ENCODE measurements around the gene RELT.
"Not testable (repeated sequence)": the region's sequence is repeated elsewhere in the genome, so short reads cannot be mapped to it uniquely, and the experiment has no call there.

The RELT gene

DNA sequence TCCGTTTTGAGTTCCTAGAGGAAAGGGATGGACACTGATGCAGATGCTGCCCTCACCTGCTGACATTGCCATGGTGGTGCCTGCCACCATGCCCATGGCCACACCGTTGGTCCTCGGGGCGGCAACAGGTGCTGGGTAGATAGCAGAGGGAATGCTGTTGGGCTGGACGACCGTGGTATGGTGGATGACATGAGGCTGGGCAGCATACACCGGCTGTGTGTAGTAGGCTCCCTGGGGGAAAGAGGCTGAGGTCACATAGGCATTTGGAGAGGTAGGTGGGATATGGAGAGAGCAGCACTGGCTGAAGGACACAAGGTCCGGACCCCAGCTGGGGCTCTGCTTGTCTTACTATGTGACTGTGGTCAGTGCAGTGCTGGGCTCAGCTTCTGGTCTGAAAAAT, 33.2 kb downstream of the RELT start:
- DNase-seq, result no peak

DNA sequence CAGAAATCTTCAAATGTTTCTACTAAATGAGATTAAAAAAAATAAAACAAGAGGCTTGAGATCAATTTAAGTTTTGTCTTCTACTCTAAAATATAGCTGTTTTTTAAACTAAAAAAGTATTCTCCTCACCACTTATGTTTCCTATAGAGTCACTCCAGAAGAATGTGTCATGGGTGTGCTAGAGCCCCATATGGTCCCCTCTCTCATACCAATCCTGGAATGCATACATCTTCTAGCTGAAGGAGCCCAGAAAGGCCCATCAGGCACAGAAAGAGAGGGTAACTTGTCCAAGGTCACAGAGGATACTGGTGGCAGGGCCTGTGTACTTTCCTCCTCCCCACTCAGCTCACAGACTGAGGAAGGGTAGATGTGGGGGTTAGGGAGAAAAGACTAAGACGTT, 34.4 kb downstream of the RELT start:
- DNase-seq, result no peak

DNA sequence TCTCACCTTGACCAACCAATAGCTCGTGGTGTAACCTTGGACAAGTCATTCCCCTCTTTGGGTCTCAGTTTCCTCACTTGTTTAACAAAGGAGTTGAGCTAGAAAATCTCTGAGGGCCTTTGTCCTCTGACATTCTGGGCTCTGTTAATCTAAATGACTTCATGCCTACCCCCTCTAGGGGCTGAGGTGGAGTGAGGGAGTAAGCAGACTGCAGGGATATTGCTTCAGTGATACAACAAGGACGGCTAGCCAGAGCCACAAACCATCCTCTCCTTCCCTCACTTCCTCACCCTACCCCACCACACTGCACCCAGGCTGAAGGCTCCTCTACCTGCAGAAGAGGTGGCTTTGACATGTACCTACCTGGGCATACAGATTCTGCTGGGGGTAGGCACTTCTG, 34.8 kb downstream of the RELT start:
- no peak for DNase-seq

DNA sequence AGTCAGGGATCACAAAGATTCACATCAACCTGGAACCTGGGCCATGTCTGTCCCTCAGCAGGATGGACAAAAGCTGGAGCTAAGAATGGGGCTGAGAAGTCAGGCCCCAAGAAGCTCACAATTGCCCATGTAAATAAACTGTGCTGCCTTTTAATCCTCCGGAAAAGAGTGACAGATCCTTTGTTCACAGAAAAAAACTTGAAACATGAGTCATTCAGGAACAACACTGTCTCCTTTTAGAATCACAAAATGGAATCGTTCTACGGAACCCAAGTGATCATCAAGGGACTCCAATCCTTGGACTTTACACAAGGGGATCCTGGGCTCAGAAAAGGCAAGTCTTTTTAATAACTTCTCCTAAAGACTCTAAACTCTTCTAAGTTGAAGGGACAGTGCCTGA, 36.1 kb downstream of the RELT start:
- no peak for DNase-seq

DNA sequence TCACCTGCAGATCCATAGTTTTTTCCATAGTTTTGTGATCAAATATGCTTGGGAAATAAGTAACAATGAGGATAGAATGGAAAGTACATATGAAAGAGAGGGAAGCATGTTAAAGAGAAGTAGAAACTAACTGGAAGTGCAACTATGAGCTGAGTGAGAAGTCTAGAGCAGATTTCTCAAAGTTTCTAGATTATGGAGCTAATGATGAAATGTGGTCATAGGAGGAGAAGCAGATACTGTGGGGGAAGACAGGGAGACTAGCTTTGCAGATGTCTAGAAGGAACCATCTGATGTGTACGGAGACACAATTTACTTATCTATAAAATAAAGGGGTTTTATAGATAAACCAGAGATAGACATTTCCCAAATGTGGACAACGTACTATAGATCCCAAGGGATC, 37.1 kb downstream of the RELT start:
- no peak for DNase-seq

DNA sequence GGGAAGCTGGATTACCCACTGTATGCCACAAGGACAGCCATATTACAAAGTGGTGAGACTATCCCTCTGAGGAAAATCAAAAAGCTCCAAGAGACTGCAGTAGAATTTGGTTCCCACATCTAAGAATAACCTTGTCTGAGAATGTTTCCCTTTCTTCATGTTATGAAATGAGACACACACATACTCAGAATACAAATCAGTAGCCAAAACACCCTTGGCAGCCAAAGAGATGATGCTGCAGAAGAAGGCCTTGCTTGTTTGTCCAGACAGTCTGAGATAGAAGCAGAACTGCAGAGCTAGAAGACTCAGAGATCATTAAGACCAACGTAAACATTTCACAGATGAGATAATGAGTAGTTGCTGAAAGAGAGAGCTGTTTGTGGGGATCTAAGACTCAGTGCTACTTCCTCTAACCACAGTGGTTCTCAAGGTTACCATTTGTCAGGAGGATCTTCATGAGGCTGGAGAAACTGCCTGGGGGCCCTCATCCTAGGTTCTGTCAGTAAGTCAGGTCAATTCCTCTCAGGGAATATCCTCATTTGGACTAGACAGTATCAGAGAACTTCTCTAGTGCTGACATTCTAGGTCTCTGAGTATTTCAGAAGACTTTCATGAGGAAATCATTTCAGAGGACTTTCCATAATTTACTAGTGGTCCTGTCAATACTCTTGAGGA, 38.9 kb downstream of the RELT start:
- DNase-seq, result peak; percentile 91

DNA sequence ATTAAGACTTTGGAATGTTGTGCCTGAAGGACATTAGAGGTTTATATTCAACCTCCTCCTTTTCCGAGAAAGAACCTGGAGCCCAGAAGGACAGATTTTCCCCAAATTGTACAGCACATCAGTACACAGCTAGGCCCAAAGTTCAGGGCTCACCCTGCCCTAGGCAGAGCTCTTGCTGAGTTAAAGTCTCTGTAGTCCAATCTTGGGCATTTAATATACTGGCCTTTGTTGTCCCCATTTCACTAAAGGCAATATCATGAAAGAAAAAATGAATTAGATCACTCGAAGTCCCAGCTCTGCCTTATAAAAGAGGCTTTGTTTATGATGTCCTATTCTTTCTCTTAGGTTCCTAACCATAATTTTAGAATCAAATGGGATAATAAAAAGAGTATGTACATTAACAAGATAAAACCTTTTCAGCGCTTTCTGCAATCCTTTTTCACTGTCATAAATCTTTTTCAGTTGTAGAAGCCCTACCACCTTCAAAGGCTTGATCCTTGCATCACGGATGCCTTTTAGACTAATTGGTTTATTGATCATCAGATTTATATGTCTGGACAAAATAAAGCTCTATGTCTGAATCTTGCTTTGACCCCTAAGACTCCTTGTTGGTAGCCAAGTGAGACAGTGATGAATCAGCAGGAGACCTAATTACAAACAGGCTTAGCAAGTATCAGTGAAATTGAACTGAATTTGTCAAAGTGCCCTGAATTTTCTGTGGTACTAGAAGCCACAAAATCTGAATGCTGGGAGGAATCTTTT, 39.8 kb downstream of the RELT start:
- DNase-seq, result no peak

DNA sequence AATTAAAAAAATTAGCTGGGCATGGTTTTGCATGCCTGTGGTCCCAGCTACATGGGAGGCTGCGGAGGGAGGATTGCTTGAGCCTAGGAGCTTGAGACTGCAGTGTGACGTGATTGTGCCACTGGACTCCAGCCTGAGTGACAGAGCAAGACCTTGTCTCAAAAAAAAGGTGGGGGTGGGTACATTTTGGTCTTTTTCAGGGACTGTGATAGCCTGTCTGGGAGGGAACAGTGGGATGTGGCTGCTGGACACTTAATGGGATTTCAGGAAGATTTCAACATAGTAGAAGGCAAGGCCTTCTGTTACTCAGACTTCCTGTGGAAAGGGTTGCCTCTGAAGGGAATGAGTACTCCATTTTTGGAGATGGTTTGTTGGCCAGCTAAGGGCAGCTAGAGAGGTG, 40.6 kb downstream of the RELT start:
- DNase-seq, result no peak

DNA sequence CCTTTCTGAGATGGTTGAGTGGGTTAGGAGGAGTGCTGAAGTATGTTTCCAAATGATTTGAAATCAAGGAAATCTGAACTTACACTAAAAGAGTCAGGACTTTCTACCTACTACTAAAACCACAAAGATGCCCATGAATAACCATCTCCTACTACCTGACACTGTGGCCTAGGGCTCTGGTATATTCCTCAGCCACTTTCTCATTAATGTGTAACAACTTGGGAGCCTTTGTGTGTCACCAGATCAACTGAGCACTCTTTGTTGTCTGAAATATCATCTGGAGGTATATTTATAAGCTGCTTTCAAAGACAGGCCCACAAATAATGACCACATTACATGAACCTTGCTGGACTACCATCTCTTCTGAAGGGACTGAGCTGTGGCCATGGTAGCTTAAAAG, 43.9 kb downstream of the RELT start:
- DNase-seq, result no peak

DNA sequence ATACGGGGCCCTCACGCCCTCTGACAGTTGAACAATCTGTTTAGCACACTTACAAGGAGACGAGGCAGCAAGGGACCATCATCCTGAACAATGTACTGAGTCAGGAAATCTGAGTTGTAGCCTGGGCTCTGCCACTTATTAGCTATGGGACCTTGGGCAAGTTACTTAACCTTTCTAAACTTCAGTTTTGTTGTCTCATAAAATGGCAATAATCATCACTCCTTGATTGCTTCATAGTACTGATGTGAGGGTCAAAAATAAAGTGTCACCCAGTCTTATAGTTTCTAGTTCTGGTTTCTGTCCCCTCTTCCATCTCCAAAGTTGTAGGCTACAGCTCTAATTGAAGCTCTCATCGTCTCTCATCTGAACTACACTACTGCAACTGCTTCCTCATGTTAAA, 46.7 kb downstream of the RELT start:
- DNase-seq, result no peak

DNA sequence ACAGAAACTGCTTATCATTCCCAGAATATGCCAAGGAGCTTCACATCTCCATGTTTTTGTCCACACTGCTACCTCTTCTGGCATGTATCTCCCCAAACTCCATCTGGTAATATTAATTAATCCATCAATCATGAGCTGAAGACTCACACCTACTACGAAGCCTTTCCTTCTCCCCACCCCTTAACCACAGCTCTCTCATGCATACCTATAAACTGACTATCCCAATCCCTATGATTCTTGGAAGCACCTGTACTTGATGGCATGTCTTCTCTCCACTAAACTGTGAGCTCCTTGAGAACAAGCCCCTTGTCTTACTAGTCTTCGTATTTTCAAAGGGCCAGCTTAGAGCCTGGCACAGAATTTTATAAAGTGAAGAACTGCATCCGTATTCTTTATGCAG, 47.3 kb downstream of the RELT start:
- no peak for DNase-seq

DNA sequence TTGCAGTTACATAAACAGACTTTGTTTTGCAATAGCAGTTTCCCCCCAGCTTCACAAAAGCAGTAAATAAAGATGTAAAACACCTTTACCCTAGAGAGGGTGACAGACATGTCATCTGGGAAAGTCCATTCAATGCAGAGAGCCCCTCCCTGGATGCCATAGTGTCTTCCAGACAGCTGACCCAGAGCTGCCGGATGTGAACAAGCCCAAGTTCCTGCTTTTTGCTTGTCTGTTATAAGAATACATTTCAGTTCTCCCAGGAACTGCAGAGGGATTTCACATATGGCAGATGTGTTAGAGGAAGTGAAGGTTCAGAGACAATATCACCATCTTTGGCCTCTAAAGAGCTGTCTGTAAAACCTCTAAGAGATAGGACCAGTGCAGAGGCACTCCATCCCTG, 48.9 kb downstream of the RELT start:
- no peak for DNase-seq

DNA sequence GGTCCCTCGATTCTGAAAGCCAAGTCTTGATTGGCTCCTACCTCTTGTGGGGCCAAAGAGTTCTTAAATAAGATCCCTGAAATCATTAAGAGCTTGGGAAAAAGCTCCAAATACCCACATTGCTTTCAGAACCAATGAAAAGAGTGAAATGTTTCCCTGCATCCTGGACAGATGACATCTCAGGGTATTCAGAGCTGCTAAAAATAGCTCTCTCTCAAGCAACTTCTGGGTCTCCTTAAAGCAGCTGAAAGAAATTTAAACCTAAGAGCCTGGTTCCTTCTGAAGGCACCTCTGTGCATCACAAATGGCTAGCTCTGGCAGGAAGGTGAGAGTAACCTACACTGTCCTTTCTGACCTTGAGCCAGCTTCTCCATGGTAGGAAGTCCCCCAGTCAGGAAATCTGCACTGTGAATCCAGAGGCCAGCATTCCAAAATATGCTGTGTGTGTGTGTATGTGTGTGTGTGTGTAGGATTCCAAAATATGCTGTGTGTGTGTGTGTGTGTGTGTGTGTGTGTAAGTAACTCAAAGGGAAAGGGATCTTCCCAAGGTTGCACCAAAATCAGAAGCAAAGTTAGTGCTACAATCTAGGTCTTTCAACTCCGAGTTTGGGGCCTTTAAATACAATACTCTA, 50.1 kb downstream of the RELT start:
- no peak for DNase-seq

DNA sequence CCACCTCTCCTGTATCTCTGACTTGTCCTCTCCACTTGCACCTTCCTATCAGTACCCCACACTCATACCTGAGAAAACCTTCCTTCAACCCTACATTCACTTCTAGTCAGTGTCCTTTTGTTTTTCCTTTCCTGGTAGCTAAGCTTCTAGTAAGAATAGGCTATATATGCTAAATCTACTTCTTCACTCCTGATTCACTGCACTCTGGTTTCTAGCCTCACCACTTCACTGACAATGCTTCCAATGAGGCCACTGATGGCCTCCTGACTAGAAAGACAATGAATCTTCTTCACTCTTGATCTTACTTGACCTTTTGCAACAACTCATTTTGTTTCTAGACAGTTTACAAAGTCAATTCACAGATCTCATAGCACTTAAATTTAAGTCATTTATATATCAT, 52.0 kb downstream of the RELT start:
- DNase-seq, result no peak

DNA sequence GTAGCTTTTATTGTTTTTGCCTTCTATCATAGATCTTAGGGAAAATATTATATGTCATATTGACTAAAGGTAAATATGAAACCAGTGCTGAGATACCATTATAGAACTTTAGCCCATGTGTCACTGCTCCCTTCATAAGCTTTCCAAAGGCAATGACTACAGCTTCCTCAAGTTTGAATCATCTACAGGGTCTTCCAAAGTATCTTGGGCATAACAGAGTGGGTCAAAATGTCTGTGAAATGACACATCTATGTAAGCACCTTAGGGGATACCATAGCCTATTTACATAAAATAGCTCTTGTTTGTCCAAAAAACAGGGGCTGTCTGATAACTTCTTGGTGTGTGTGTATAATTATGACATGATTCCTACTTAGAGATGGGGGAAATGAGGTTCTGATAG, 52.5 kb downstream of the RELT start:
- DNase-seq, result no peak

DNA sequence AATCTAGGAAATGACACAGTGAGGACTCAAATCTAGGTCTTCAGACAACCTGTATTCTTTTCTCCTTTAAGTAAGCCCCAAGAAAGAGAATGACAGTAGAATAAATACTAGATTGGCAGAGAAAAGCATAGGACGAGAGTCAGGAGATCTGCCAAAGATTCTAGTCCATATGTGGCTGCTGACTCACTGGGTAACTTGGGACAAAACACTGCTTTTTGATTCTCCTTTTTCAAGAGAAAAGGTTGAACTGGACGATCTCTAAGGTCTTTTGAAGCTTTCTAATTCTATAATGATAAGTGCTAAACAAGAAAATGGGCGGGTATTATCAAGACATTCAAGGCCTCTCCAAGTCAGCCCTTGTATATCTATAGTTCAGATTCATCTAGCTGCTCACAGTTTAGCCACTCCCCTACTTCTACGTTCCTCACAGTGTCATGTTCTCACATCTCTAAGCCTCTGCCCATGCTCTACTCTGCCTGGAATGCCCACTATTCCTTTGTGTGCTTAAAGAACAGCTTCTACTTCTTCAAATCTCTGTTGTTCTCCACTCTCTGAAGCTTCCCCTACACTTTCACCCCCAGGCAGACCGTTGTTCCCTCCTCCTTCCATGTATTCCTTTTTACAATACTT, 53.0 kb downstream of the RELT start:
- DNase-seq, result peak; percentile 44

DNA sequence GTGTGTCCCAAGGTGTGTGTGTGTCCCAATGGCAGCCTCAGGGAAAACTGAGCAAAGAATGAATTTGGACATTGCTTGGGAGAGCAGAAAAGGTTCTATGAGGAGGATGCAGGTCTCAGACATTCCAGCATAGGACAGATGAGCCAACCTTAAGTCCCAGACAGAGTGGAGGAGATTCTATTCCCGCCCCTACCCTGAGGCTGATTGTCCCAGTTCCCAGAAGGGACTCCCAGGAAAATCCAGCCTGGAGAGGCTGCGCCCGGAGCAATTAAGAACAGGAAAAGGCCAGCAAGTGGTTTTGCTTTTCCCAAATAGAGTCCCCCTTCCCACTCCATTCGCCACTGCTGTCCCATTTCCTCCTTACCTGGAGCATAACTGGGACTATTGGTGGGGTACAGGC, 54.1 kb downstream of the RELT start:
- no peak for DNase-seq

DNA sequence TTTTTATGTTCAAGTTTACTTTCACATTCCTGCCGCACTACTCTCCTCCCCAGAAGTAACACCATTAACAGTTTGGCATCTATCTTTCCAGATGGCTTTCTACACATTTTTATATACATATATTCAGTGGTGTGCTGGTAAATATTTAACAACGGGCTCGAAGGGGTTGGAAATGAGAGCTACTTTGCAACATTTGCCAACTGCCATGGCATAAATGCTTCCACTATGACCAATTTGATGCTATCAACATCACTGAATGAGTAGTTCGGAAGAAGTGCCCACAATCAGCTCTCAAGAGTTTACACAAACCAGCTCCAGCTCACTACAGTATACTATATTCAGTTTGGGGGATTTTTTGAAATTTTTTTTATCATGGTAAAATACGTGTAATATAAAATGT, 55.2 kb downstream of the RELT start:
- DNase-seq, result no peak

DNA sequence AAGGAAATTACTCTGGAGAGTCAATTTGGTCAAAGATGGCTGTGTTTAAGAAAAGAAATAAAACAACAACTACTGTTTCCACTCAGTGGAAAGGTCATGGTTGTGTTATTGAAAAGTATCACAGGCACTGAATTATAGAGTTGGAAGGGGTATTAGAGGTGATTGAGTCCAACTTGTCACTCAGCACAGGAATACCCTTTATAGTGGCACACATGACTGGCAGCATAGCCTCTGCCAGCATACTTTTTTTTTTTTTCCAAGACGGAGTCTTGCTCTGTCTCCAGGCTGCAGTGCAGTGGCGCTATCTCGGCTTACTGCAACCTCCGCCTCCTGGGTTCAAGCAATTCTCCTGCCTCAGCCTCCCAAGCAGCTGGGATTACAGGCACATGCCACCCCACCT, 60.7 kb downstream of the RELT start:
- DNase-seq, result not testable (repeated sequence)

DNA sequence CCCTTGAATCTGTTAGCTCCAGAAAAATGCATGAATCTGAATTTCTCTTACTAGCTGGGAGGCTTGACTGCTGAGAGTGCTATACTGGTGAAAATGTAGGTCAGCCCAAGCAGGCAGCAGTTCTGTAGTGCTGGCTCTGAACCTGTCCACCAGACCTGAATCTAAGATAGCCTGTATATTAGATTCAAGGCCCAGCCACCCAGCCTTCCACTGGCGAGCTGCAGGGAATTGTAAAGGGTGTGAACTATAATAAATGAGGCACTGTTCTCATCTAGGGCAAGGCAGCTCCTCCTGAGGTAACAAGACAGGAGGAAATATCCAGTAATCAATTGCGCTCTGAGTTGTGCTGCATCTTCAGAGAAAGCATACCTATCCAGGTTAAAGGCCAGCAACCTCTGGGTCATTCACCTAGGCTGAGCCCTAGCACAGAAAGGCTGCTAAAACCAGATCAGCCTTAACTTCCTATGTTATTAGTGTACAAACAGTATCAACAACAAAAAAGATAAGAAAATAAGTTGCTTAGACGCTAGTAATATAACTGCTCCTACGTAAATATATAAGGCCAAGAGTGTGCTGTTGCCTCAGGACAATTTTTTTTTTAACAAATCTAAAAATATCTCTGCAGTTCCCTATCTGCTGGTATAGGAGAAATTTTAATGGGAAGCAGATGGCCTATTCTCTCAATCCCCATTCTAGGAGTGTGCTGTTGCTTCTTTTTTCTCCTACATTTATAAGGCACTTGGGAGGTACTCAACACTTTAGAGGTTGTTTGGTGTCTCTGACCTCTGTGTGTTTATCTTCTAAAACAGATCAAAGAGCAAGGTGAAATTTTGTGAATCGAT, 63.0 kb downstream of the RELT start:
- DNase-seq, result no peak

DNA sequence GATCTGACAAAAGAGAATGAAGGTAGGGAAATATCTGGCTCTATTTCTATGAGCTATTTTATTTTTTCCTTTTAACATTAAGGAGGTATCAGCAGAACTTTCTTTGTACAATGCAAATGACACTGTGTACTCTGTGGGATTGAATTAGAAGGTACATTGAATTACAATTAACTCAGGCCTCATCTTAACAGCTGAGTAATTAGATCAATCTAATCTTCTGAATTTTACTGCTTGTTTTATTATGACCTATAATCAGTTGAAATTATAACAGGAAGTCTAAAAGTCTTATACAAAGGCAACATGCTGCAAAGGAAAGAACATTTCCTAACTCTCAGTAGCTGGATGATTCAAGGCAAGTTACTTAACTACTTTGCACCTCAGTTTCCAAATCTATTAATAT, 69.8 kb downstream of the RELT start:
- DNase-seq, result no peak

DNA sequence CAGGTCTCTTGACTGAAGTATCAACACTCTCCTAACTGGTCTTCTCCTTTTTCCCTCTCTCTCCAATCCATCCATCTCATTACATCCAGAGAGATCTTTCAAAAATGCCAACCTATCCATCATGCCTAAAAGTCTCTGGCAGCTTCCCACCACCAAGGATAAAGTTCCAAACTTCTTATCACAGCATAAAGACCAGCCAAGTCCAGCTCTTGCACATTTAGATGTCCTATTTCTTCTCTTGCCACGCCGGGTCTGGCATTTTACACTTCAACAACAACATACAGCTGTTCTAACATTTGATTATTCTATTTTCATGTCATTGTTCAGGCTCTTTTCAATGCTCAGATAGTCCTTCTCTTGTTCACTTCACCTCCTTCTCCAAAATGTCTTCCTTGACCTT, 70.6 kb downstream of the RELT start:
- DNase-seq, result no peak
